NCI-H146 treated with DMSO at 0.1 percent for 48 hours (cell line): ENCODE results near the gene SP7.

Experiments used
- DNase-seq: peaks from one replicate; lab custom pipeline; 2025; ENCODE audit not compliant: unreplicated experiment; lab: John Stamatoyannopoulos, UW

SP7 gene

DNA sequence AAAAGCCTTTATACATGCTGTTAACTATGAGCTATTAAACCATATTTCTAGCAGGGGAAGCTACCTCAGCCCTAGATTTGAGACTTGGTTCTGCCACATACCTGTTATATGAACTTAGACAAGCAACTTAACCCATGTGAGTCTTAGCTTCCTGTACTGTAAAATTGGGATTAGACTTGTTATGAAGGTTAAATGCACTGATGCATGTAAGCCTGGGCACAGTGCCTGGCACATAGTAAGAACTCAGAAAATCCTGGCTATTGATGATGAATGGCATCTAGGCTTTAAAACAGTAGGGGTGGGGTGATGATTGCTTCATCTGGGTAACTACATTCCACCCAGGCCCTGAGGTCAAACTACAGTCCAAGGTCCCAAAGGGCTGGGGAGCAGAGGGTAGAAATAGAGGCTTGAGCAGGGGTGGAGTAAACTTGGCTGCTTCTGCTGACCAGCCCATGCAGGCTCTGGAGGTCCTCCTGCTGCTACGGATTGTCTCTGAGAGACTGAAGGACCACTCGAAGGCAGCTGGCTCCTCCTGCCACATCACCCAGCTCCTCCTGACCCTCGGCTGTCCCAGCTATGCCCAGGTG is 56.8 kb downstream of the SP7 start:
- no peak for DNase-seq

DNA sequence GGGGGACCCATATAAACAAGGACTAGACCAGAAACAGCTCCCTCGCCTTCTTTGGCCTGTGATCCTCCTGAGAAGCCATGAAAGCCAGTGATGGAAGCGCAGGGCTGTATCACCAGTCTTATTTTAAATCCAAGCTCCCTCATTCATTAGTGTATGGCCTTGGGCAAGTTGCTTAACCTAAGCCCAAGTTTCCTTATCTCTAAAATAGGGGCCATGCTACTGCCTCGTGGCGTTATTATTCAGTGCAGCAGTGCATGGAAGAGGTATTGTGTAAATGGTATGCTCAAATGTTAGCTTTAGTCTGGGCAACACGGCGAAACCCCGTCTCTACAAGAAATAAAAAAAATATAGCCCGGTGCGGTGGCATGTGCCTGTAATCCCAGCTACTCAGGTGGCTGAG is 58.2 kb downstream of the SP7 start:
- no peak for DNase-seq
